Measurements from ENCODE around the gene UGT2A2.
"Not testable (repeated sequence)": the region's sequence is repeated elsewhere in the genome, so short reads cannot be mapped to it uniquely, and the experiment has no call there.

The UGT2A2 gene

GRCh38 chr4:69639542-69639941, at the start of gene UGT2A2:
UGT2A2 (minus strand) TSS chr4:69639642; CDS start chr4:69639640, 2 bp downstream.
- no peak for DNase-seq (ENCODE audit: low read depth in 2 of 2)

GRCh38 chr4:69684804-69685203, 45.4 kb upstream of the UGT2A2 start:
- no peak for DNase-seq (ENCODE audit: low read depth in 2 of 2)

- DNase-seq (ENCODE audit: low read depth in 2 of 2), result no peak
Measured at GRCh38 chr4:69668680-69669079, 29.2 kb upstream of the UGT2A2 start.

GRCh38 chr4:69664009-69664408, 24.6 kb upstream of the UGT2A2 start:
- not testable (repeated sequence) for DNase-seq (ENCODE audit: low read depth in 2 of 2)

GRCh38 chr4:69661130-69661803, 21.8 kb upstream of the UGT2A2 start:
- DNase-seq (ENCODE audit: low read depth in 2 of 2), result not testable (repeated sequence)

GRCh38 chr4:69658133-69658532, 18.7 kb upstream of the UGT2A2 start:
- DNase-seq (ENCODE audit: low read depth in 2 of 2), result no peak

- DNase-seq (ENCODE audit: low read depth in 2 of 2), result no peak
Measured at GRCh38 chr4:69656653-69657158, 17.3 kb upstream of the UGT2A2 start.

GRCh38 chr4:69653147-69653546, 13.7 kb upstream of the UGT2A2 start, which contains the start of gene UGT2A1:
UGT2A1 (minus strand) TSS chr4:69653247; CDS start chr4:69647644, 5,603 bp downstream.
- no peak for DNase-seq (ENCODE audit: low read depth in 2 of 2)

- DNase-seq (ENCODE audit: low read depth in 2 of 2), result no peak
Measured at GRCh38 chr4:69650872-69651271, 11.4 kb upstream of the UGT2A2 start.

GRCh38 chr4:69649629-69650028, 10.2 kb upstream of the UGT2A2 start:
- DNase-seq (ENCODE audit: low read depth in 2 of 2), result no peak

- DNase-seq (ENCODE audit: low read depth in 2 of 2), result no peak
Measured at GRCh38 chr4:69649207-69649606, 9.8 kb upstream of the UGT2A2 start.

GRCh38 chr4:69642961-69643360, 3.5 kb upstream of the UGT2A2 start:
- no peak for DNase-seq (ENCODE audit: low read depth in 2 of 2)

GRCh38 chr4:69640289-69640688, 847 bp upstream of the UGT2A2 start:
- no peak for DNase-seq (ENCODE audit: low read depth in 2 of 2)

GRCh38 chr4:69617083-69617694, 22.3 kb downstream of the UGT2A2 start:
- DNase-seq (ENCODE audit: low read depth in 2 of 2), result no peak

GRCh38 chr4:69610484-69610883, 29.0 kb downstream of the UGT2A2 start:
- no peak for DNase-seq (ENCODE audit: low read depth in 2 of 2)

GRCh38 chr4:69601065-69601464, 38.4 kb downstream of the UGT2A2 start:
- no peak for DNase-seq (ENCODE audit: low read depth in 2 of 2)

GRCh38 chr4:69600013-69600412, 39.4 kb downstream of the UGT2A2 start:
- DNase-seq (ENCODE audit: low read depth in 2 of 2), result no peak

GRCh38 chr4:69594382-69594781, 45.1 kb downstream of the UGT2A2 start:
- DNase-seq (ENCODE audit: low read depth in 2 of 2), result no peak

- no peak for DNase-seq (ENCODE audit: low read depth in 2 of 2)
Measured at GRCh38 chr4:69591364-69591763, 48.1 kb downstream of the UGT2A2 start.

GRCh38 chr4:69589884-69590283, 49.6 kb downstream of the UGT2A2 start:
- DNase-seq (ENCODE audit: low read depth in 2 of 2), result no peak

- DNase-seq (ENCODE audit: low read depth in 2 of 2), result no peak
Measured at GRCh38 chr4:69584135-69584534, 55.3 kb downstream of the UGT2A2 start.

- no peak for DNase-seq (ENCODE audit: low read depth in 2 of 2)
Measured at GRCh38 chr4:69583543-69583942, 55.9 kb downstream of the UGT2A2 start.

- no peak for DNase-seq (ENCODE audit: low read depth in 2 of 2)
Measured at GRCh38 chr4:69577245-69577644, 62.2 kb downstream of the UGT2A2 start.
